Caki2 (cell line): ENCODE results near the gene NMT1. TPM values are rescaled to one million over a fixed set of nuclear protein-coding genes. Genes with fewer than 3 reads are reported as not detected.

Source experiments
- DNase-seq: peaks from one replicate; pipeline ENCODE4 v3.0.0-alpha.2; 2015; ENCODE audit warnings: low read depth
- in situ Hi-C: cut with HindIII; loops from 2 replicates; pipeline ENCODE4 v1.10.0; 2016; ENCODE audit warnings: low sequenced_read_pairs, low pct_unique_long_range_greater_than_20kb, mixed read lengths
- total RNA-seq: library from RNA; depleted of rRNA; stranded (reverse); fragments of >200 nt; shearing (Covaris generic); gene quantifications from 2 replicates; pipeline ENCODE4 v1.2.3, GENCODE V29; 2014; ENCODE audit warnings: low replicate concordance

The NMT1 gene
- total RNA-seq, 1 experiment from 2014 or later, result 81.4 TPM

DNA sequence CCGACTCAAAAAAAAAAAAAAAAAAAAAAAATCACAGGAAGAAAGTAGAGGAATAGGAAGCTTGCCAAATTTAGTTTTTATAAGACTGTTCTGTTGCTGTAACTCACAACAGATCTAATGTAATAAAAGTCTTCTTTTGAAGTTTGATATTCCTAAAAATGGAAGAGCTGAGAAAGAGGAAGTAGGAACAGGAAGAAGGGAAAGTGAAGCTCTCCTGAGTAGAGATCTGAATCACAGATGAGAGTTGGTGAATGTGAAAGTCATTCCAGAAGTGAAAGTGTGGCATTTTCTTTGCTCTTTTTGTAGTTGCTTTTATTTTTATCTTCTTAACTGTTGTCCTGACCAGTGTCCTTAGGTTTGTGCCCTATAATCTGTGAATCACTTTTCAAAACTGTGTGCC, 2.1 kb downstream of the NMT1 start:
- in situ Hi-C loops, result no loop called here
- no peak for DNase-seq

DNA sequence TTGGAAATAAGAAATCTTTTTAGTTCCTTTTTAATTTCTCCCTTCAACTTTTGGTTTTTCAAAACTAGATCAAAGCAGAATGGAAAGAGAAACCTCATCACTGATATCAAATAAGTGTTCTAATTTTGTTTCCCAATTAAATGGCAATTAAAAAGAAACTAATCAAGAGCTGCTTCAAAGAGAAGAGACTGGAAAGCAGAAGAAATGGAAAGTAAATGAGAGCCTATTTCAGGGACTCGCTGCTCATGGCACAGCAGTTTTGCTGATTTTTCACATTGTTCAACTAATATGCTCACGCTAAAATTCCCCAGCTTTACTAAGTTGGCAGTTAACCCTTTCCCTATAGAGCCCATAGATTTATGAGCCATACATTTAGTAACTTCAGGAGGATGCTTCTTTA, 6.5 kb downstream of the NMT1 start:
- in situ Hi-C loops, result no loop called here
- no peak for DNase-seq

DNA sequence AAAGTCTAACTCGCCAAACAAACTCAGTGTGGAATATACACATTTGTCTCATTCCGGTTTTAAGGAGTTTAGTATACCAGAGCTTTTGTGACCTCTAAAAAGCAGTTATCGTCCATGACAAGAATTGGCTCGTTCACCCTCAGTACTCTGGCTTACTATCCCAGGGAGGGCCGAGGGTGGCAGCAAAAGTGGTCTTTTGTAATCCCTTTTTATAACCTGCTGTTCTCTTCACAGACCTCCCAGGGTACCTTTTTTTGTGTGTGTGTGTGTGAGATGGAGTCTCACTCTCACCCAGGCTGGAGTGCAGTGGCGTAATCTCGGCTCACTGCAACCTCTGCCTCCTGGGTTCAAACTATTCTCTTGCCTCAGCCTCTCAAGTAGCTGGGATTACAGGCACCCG, 8.9 kb downstream of the NMT1 start:
- in situ Hi-C loops, result no loop called here
- DNase-seq, result no peak

DNA sequence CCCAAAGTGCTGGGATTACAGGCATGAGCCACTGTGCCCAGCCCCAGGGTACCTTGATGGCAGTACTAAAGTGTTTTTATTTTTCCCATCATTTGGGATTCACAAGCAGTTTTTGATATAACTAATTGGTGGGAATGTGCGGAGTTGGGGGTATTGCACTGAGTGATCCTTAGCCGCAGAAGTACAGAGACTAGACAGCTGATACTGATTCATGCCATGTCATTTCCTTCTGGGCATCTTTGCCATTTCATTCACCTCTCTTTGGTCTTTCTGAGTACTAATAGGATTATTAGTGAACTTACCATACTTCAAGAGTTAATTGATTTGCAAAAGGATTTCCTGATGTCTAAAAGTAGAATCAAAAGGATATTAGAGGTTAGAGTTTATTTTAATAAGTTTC, 9.7 kb downstream of the NMT1 start:
- DNase-seq, result no peak
- in situ Hi-C loops, result no loop called here

DNA sequence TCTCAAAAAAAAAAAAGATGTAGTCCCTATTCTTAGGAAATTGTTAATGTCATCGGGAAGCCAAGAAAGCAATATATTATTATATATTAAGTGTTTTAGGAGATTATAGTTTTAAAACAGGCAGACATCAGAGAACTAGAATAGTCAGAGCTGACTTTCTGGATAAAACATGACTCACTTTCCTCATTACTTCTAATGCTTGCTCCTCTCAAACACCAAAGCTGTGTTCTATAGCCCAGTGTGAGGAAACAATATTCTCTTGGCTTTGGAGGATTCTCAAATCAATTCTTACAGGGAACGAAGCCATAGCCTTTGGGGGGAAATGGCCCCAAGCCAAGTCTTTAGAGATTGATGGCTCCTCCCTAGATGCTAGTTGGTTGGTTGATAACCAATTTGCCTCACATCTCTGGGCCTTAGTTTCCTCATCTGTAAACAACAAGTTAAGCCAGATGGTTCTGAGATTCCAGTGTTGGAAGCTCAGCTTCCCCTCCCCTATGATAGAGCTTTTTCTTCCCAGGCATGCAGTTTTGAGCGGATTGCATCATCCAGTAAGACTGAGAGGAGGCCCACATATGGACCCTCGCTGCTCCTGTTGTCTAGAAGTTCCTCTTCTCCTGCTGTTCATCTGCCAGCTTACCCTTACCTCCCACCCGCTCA, 12.4 kb downstream of the NMT1 start:
- in situ Hi-C loops, result no loop called here
- DNase-seq, result no peak

DNA sequence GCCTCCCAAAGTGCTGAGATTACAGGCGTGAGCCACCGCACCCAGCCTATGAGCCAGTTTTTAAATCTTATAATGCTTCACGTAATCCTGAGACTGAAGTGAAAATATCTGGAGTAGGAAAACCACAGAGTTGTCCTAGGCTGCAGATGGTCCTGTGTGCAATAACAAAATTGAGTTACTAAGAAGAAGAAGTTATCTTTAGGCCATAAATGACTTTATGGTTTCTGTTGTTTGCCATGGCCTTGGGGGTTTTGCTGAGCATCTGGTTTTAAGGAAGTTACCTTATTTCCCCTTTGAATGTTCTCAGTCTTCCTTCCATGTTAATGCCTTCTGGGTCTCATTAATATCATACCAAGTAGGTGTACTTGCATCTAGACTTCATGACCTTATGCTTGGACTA, 16.5 kb downstream of the NMT1 start:
- in situ Hi-C loops, result no loop called here
- DNase-seq, result no peak

DNA sequence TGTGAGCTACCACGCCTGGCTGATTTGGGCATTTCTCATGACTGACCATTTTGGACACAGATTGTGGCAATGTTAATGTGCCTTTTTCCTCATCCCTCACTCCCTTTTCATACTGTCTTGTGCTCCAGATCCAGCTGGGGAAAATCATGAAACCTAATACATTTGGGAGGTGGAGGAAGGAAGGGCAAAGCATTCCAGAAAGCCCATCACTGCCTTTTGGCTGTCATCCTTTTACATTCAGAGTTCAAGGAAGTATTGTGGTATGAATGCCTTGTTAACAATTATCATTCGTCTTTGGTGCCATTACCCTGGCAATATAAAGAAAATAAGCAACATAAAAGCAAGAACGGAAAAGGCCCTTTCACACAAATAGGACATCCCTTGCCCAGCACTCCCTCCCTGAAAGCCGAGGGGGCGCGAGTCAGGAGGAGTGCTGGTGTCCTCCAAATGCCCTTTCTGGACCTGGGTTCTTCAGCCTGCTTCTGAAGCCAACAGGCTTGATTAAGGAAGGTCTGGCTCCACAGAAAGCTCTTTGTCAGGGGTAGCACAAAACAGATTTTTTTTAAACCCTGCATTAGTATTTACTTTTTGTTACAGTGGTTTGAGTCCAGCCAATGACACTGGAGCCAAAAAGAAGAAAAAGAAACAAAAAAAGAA, 20.1 kb downstream of the NMT1 start:
- DNase-seq, result no peak
- in situ Hi-C loops, result no loop called here

DNA sequence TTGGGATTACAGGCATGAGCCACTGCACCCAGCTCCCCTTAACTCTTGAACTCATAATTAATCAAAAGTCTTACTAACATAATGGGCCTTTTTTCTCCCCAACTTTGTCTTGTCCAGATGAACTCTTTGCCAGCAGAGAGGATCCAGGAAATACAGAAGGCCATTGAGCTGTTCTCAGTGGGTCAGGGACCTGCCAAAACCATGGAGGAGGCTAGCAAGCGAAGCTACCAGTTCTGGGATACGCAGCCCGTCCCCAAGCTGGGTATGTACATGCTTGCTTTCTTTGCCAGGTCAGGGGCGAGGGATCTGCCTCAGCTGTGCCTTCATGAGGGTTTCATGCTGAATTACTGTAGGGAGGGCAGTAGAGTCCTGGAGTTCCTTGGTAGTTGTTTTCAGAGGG, 25.3 kb downstream of the NMT1 start:
- DNase-seq, result no peak

DNA sequence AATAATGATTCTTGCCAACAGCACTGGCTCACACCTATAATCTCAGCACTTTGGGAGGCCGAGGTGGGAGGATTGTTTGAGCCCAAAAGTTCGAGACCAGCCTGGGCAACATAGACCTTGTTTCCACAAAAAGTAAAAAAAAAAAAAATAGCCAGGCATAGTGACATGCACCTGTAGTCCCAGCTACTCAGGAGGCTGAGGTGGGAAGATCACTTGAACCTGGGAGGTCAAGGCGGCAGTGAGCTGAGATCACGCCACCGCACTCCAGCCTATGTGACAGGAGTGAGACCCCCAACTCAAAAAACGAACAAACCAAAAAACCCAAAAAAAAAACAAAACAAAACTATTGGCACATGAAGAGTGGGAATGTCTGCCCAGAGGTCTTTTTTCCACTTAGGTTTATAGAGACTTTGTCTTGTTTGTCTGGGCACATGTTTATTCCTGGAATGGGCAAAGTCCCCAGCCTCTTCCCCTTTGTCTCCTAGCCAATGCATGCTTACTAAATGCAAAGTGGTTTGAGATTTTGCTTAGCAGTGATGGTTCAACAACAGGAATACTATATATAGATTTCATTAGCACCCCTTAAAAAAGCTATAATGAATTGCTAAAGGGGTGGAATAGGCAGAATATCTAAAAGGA, 25.9 kb downstream of the NMT1 start:
- no peak for DNase-seq
- in situ Hi-C loops, result no loop called here

More for the DNA sequence above, 25.3 kb downstream of the NMT1 start:
- in situ Hi-C loops, result no loop called here

DNA sequence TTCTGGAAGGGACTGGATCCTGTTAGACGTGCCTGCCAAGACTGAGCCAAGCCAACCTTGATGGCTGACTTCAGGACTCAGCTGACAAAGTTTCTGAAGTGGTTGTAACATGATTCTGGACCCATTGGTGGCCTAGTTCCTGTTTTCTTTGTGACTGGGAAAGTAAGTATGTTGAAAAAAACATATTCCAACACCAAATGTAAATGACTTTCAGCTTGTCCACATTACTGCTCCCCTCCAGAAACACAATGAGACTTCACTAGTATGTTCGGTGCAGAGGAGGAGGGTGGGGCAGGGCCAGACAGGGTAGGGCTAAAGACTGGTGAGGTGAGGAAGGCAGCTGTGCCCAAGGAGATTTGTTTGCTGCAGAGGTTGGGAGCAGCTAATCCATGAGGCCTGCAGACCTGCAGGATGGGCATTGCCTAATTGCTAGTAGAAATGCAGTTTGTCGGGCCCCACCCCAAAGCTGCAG, 26.4 kb downstream of the NMT1 start:
- in situ Hi-C loops, result no loop called here
- DNase-seq, result no peak

DNA sequence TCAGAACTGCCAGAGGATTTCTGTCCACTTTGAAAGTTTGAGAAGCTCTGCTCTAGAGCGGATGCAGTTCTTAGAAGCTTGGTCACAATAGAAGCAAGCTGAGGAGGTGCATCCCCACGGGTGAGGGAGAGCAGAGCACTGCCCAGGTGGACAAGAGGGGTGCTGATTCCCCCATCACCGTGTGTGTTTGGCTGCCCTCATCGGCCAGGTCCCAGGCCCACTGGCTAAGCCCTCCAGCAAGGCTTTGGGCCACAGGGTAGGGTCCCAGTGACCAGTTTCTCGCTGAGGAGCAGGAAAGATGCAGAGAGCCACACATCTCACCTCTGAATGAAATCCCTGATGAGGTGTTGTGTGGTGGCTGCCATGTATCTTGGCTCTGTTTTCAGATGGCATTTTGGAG, 26.9 kb downstream of the NMT1 start:
- in situ Hi-C loops, result no loop called here
- DNase-seq, result no peak

DNA sequence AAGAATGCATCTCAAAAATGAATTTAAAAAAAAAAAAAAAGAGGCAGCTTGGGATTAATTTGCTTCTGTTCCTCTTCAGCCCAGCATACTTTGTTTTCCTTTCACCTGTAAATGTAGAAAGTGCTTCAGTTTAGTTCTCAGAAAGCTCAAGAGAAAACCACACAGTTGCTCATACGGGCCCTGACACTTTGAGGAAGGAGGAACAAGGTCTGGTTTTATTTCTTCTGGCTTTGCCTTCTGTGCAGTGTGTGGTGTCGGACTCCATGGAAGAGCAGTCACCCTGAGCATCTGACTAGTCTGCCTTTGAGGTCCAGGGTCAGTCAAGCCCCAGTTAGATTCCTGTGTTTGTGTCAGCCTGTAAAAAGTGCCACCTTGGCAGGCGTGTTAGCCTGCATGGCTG, 27.6 kb downstream of the NMT1 start:
- in situ Hi-C loops, result no loop called here
- no peak for DNase-seq

DNA sequence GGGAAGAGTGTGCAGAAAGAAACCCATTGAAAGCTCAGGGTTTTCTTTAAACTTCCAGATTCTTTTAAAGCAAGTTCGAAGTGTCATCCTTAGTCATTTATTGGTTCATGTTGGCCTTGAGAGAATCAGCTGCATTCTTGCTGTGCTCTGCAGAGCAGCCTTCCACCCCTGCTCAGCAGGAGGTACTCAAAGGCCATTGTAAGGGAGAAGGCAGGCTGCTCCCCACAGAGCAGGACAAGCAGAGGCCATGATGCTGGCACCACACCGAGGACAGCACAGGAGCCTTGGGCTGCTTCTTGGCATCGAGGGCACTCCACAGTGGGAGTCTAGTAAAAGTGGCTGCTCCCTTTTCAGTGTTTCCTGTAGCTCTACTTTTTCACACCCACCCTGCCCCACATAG, 29.6 kb downstream of the NMT1 start:
- DNase-seq, result no peak
- in situ Hi-C loops, result no loop called here

DNA sequence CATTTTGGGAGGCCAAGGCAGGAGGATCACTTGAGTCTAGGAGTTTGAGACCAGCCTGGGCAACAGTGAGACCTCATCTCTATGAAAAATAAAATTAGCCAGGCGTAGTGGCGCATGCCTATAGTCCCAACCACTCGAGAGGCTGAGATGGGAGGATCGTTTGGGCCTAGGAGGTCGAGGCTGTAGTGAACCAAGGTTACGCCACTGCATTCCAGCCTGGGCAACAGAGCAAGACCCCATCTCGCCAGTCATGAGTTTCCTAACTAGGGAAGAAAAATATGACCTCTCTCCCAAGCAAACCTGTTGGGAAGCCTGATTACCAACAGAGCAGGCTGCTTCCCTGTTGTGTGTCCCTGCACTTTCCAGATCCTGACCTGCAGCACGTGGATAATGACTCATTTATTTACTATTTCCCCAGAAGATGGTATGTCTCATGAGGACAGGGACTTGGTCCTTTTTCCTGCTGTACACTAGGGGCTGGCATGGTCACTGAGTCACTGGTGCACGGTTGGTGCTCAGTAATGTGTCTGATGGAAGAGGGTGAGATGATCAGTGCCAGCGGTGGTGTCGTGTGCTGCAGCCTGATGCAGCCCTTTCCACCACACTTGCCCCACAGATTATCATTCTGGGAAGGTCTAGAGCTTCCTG, 30.8 kb downstream of the NMT1 start:
- no peak for DNase-seq
- in situ Hi-C loops, result no loop called here

DNA sequence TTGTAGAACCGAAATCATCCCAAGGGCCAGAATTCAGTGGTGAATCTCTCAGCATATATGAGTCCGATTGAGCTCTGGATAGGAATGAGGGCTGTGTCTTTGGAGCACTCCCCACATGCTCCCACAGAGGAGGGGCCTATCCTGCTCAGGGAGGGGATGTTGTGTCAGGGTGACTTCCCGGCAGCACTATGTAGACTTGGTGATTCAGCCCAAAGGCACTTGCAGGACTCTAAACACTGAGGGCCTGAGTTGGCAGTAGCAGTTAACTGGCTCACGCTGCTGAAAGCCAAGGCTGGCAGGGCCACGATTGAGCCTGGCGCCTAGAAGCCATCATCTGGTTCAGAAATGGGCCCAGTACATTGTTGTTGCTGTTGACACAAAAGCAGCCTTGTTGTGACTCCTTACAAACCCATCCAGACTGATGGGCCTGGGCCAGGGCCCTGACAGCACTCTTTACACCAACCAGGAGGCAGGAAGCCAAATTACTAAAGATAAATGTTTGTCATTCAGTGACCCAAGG, 31.9 kb downstream of the NMT1 start:
- peak; percentile 78 for DNase-seq
- in situ Hi-C loops, result no loop called here

DNA sequence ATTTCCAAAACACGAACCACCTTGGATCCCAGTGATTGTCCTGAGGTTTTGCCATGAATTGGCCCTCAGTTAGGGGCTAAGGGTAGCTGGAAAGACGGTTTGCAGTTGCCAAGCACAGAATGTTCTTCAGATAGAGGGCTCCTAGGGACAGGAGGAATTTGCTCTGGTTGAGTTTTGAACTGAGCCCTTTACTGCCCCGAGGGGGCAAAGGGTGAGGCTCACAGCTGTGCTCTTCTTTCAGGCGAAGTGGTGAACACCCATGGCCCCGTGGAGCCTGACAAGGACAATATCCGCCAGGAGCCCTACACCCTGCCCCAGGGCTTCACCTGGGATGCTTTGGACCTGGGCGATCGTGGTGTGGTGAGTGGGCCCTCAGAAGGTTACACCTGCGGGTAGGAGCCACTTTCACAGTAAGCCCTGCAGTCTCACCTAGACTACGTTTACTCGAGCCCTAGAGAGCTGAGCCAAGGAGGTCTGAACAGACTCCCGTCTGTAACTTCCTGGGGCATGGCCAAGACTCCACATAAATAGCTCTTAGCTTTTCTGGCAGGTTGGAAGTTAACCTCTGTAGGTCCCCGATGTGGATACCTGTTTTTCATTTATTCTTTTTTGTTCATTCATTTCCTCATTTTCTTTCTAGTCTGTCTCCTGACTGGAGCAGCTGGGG, 32.5 kb downstream of the NMT1 start:
- DNase-seq, result no peak
- in situ Hi-C loops, result no loop called here

DNA sequence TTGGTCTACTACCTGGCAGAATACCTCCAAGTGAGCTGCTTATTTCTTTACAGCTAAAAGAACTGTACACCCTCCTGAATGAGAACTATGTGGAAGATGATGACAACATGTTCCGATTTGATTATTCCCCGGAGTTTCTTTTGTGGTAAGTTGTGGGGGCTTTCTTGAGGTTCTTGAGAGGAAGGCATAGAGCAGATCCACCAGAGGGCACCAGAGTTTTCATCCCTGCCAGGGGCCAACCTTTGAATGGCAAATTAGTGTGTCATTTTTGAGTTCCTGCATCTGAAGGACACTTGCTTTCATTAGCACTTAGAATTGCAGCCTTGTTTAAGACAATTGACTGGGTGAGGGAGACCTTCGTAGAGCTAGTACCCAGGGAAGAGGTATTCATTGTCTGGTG, 35.0 kb downstream of the NMT1 start:
- in situ Hi-C loops, result no loop called here

DNA sequence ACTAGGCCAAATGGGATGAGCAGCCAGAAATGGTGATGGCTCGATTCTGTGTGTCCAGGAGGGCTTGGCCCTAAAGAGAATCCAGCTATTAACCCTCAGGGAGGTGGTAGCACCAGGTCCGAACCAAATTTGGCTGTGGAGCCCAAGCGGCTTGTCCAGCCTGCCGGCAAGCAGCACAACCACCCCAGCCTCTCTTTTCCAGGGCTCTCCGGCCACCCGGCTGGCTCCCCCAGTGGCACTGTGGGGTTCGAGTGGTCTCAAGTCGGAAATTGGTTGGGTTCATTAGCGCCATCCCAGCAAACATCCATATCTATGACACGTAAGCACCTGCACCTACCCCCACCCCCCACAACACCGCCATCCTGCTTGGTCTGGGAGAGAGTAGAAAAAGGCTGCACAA, 35.8 kb downstream of the NMT1 start:
- in situ Hi-C loops, result no loop called here
- no peak for DNase-seq

More for the DNA sequence above, 35.0 kb downstream of the NMT1 start:
- DNase-seq, result no peak
